A673 (cell line): ENCODE measurements around the gene SEC14L3. TPM values are rescaled to one million over a fixed set of nuclear protein-coding genes. Genes with fewer than 3 reads are reported as not detected.
"Not testable (repeated sequence)": the region's sequence is repeated elsewhere in the genome, so short reads cannot be mapped to it uniquely, and the experiment has no call there.

Source experiments
- BruUV-seq: library from RNA; stranded (reverse); fragments of 400-500 nt; replicated peaks from 2 replicates; lab custom pipeline; 2021; lab: Mats Ljungman, UMichigan
- CTCF ChIA-PET: fragments of 300-600 bp; sonication (Branson Sonifier 250); formaldehyde crosslinking; loops from one replicate; lab custom pipeline; 2022; ENCODE audit warnings: antibody characterized with exemption; lab: Charles Lee
- POLR2A ChIA-PET: fragments of 300-600 bp; sonication (Branson Sonifier 250); formaldehyde crosslinking; loops from one replicate; lab custom pipeline; 2022; ENCODE audit warnings: antibody characterized with exemption; ENCODE audit not compliant: low non-redundant PET; lab: Charles Lee
- DNase-seq: peaks from one replicate; pipeline ENCODE4 v3.0.0-alpha.2; 2015; ENCODE audit warnings: low spot score
- H3K27ac ChIP-seq: fragments of 200-600 bp; sonication (generic); 2 replicates; pipeline ENCODE4 v1.5.1; 2016; ENCODE audit warnings: mixed run types, low read depth, mild to moderate bottlenecking, mixed read lengths, antibody characterized with exemption, low read length; ENCODE audit not compliant: poor library complexity, severe bottlenecking
- H3K27me3 ChIP-seq: fragments of 200-600 bp; sonication (generic); replicated peaks from 2 replicates; pipeline ENCODE4 v1.6.1; 2017; ENCODE audit warnings: mixed run types, low read depth, mild to moderate bottlenecking, mixed read lengths, antibody characterized with exemption, low read length; ENCODE audit not compliant: insufficient read depth, poor library complexity
- H3K36me3 ChIP-seq: fragments of 200-600 bp; sonication (generic); 2 replicates; pipeline ENCODE4 v1.6.1; 2016; ENCODE audit warnings: mixed run types, mild to moderate bottlenecking, mixed read lengths, antibody characterized with exemption, low read length; ENCODE audit not compliant: insufficient read depth, poor library complexity, severe bottlenecking
- H3K4me1 ChIP-seq: fragments of 200-600 bp; sonication (generic); 2 replicates; pipeline ENCODE4 v1.6.1; 2017; ENCODE audit warnings: mixed run types, mild to moderate bottlenecking, mixed read lengths, antibody characterized with exemption, low read length; ENCODE audit not compliant: insufficient read depth, poor library complexity, severe bottlenecking
- H3K4me3 ChIP-seq: fragments of 200-600 bp; sonication (generic); 2 replicates; pipeline ENCODE4 v1.5.1; 2016; ENCODE audit warnings: low read depth, mixed run types, mild to moderate bottlenecking, mixed read lengths, low read length; ENCODE audit not compliant: poor library complexity, severe bottlenecking
- H3K9me3 ChIP-seq: fragments of 200-600 bp; sonication (generic); 2 replicates; pipeline ENCODE4 v1.6.1; 2016; ENCODE audit warnings: mixed run types, low read depth, mild to moderate bottlenecking, mixed read lengths, antibody characterized with exemption, low read length; ENCODE audit not compliant: poor library complexity, severe bottlenecking
- CTCF ChIP-seq: fragments of 300-800, 200-600 bp; sonication (generic); conservative IDR thresholded peaks from 2 replicates; pipeline ENCODE4 v1.5.1; 2017; ENCODE audit warnings: low read depth, mild to moderate bottlenecking, antibody characterized with exemption, low read length, moderate library complexity, mixed read lengths
- EZH2 ChIP-seq: fragments of 200-600 bp; sonication (generic); IDR thresholded peaks from 2 replicates; pipeline ENCODE4 v1.6.1; 2017; ENCODE audit warnings: borderline replicate concordance, low read depth, mild to moderate bottlenecking, mixed read lengths, antibody characterized with exemption, low read length; ENCODE audit not compliant: poor library complexity, severe bottlenecking
- intact Hi-C: fragments of 100-400 bp; cut with micrococcal nuclease; formaldehyde crosslinking; loops from one replicate; pipeline ENCODE4 v1.10.0; 2022; ENCODE audit not compliant: unreplicated experiment
- total RNA-seq: library from RNA; stranded (reverse); gene quantifications from 2 replicates; pipeline ENCODE4 v1.2.3, GENCODE V29; 2021

The SEC14L3 gene
- total RNA-seq, 1 experiment from 2014 or later = not detected

- Histone ChIP-seq H3K4me3 (no peak overlapping the region), H3K36me3 (no peaks in the 10 kb centered on the region), H3K9me3 (no peaks in the 10 kb centered on the region), H3K27ac (no peak overlapping the region), H3K4me1 (no peaks in the 10 kb centered on the region), H3K27me3 (no peaks in the 10 kb centered on the region)
- TF ChIP-seq EZH2 = no peak
- no peak for TF ChIP-seq CTCF
- intact Hi-C loops = no loop called here
- DNase-seq = no peak
- ChIA-PET POLR2A (no interaction called here), CTCF (no interaction called here)
- no TSS peak for BruUV-seq
Measured at GRCh38 chr22:30470655-30471054, 1.2 kb downstream of the SEC14L3 start.

DNA sequence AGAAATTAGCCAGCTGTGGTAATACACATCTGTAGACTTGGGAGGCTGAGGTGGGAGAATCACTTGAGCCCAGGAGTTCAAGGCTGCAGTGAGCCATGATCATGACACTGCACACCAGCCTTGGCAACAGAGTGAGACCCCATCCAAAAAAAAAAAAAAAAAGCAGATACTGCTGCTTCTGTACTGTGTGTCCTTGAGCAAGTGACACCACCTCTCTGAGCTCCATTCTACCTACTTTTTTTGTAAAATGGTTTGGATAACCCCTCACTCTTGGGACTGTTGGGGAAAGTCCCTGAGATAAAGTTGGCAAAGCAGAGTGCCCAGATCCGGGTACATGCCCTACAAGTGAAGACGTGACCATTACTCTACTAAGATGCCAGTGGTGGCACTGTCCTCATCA, 2.7 kb downstream of the SEC14L3 start:
- H3K4me1 ChIP-seq = no peaks in the 10 kb centered on the region
- H3K36me3 ChIP-seq = no peaks in the 10 kb centered on the region
- ChIA-PET POLR2A (no interaction called here), CTCF (no interaction called here)
- no peak overlapping the region for H3K27ac ChIP-seq
- BruUV-seq = no TSS peak
- intact Hi-C loops = no loop called here
- H3K9me3 ChIP-seq = no peaks in the 10 kb centered on the region
- TF ChIP-seq EZH2 (no peak), CTCF (no peak)
- H3K27me3 ChIP-seq = no peaks in the 10 kb centered on the region
- DNase-seq = no peak
- no peak overlapping the region for H3K4me3 ChIP-seq

DNA sequence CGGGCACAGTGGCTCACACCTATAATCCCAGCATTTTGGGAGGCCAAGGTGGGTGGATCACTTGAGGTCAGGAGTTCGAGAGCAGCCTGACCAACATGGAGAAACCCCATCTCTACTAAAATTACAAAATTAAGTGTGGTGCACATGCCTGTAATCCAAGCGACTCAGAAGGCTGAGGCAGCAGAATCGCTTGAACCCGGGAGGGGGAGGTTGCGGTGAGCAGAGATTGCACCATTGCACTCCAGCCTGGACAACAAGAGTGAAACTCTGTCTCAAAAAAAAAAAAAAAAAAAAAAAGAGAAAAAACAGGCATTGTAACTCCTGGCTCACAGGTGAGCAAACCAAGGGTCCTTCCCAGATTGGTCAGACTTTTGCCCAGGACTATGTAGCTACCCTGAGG, 11.3 kb downstream of the SEC14L3 start:
- DNase-seq, POLR2A ChIA-PET, H3K9me3 ChIP-seq, CTCF ChIA-PET, H3K36me3 ChIP-seq, intact Hi-C loops, H3K27me3 ChIP-seq, H3K4me3 ChIP-seq, BruUV-seq, H3K27ac ChIP-seq, H3K4me1 ChIP-seq: not testable (repeated sequence)

GRCh38 chr22:30460147-30460546, 11.7 kb downstream of the SEC14L3 start:
- H3K27ac ChIP-seq = no peak overlapping the region
- ChIA-PET CTCF (no interaction called here), POLR2A (no interaction called here)
- intact Hi-C loops = no loop called here
- H3K27me3 ChIP-seq = no peaks in the 10 kb centered on the region
- BruUV-seq = no TSS peak
- no peak for DNase-seq
- no peaks in the 10 kb centered on the region for H3K9me3 ChIP-seq
- no peak overlapping the region for H3K4me3 ChIP-seq
- no peaks in the 10 kb centered on the region for H3K4me1 ChIP-seq
- no peak for TF ChIP-seq CTCF
- no peak for TF ChIP-seq EZH2
- no peaks in the 10 kb centered on the region for H3K36me3 ChIP-seq
